ENCODE data around the gene POLH.
A peak's percentile ranks its signal among the peaks of the same experiment; 100 is the strongest.

The POLH gene

GRCh38 chr6:43624786-43625288, 48.9 kb downstream of the POLH start:
- DNase-seq (ENCODE audit: low read depth): no peak
- H3K4me3 ChIP-seq (ENCODE audit: low read depth, low read length): no peak overlapping the region

GRCh38 chr6:43625393-43625992, 49.5 kb downstream of the POLH start:
- DNase-seq (ENCODE audit: low read depth): no peak
- TF ChIP-seq CTCF (IDR thresholded peaks at IDR 0.05; ENCODE audit: insufficient read depth, low read depth, low read length, missing control alignments): no peak
- no peak overlapping the region for H3K4me3 ChIP-seq (ENCODE audit: low read depth, low read length)

More at GRCh38 chr6:43624786-43625288, 48.9 kb downstream of the POLH start:
- no peak for TF ChIP-seq CTCF (IDR thresholded peaks at IDR 0.05; ENCODE audit: insufficient read depth, low read depth, low read length, missing control alignments)

- no peak for TF ChIP-seq CTCF (IDR thresholded peaks at IDR 0.05; ENCODE audit: insufficient read depth, low read depth, low read length, missing control alignments)
- 0 out of 2 replicates have a peak overlapping the region, but pooled peaks have one; percentile 91 for H3K4me3 ChIP-seq (ENCODE audit: low read depth, low read length)
- DNase-seq (ENCODE audit: low read depth): peak; percentile 61
These were observed 51.2 kb downstream of the POLH start for GRCh38 chr6:43627008-43627825.

- DNase-seq (ENCODE audit: low read depth): peak; percentile 69
- no peak for TF ChIP-seq CTCF (IDR thresholded peaks at IDR 0.05; ENCODE audit: insufficient read depth, low read depth, low read length, missing control alignments)
- H3K4me3 ChIP-seq (ENCODE audit: low read depth, low read length): peak overlapping the region; percentile 91
These were observed 52.6 kb downstream of the POLH start for GRCh38 chr6:43628393-43629103.

GRCh38 chr6:43629104-43629504, 53.1 kb downstream of the POLH start, which contains the start of gene GTPBP2:
Gene GTPBP2 (minus strand): TSS chr6:43629264. CDS start chr6:43629162, 102 bp downstream.
- DNase-seq (ENCODE audit: low read depth): peak; percentile 99
- no peak for TF ChIP-seq CTCF (IDR thresholded peaks at IDR 0.05; ENCODE audit: insufficient read depth, low read depth, low read length, missing control alignments)
- peak within 1 kb of the TSS; percentile 98 for H3K4me3 ChIP-seq (ENCODE audit: low read depth, low read length)

GRCh38 chr6:43629505-43630300, 53.7 kb downstream of the POLH start:
- peak overlapping the region; percentile 98 for H3K4me3 ChIP-seq (ENCODE audit: low read depth, low read length)
- TF ChIP-seq CTCF (IDR thresholded peaks at IDR 0.05; ENCODE audit: insufficient read depth, low read depth, low read length, missing control alignments): no peak
- peak; percentile 97 for DNase-seq (ENCODE audit: low read depth)

All from GM12865 (cell line).